ENCODE results near the gene MRPL43. TPM values are rescaled to one million over a fixed set of nuclear protein-coding genes. Genes with fewer than 3 reads are reported as not detected.
A peak's percentile ranks its signal among the peaks of the same experiment; 100 is the strongest.

Gene MRPL43
- total and polyA plus RNA-seq, 4 donors, result 30.5 to 76.0 (median 57.8) TPM

GRCh38 chr10:100998991-100999741, 11.9 kb upstream of the MRPL43 start:
- DNase-seq (ENCODE audit: low spot score), result peak; percentile 81
- Histone ChIP-seq H3K27ac (ENCODE audit: low read depth in 1 of 2, low read length in 2 of 2) (peak overlapping the region; percentile 94), H3K9me3 (ENCODE audit: control insufficient read depth in 4 of 4, low read length in 3 of 4) (no peaks in the 10 kb centered on the region), H3K9ac (ENCODE audit: low read depth in 1 of 2, low read length in 2 of 2) (peak overlapping the region; percentile 54 to 57), H3K36me3 (ENCODE audit: control insufficient read depth in 4 of 4, insufficient read depth in 3 of 4, low read depth in 1 of 4, low read length in 3 of 4) (peaks cover 0 to 3% (median under 1%) of the 10 kb centered on the region in 4 donors), H3K4me3 (ENCODE audit: low read depth in 1 of 3, low read length in 3 of 3) (peak overlapping the region; percentile 56 to 71 (median 68)), H3K4me1 (ENCODE audit: control insufficient read depth in 4 of 4, insufficient read depth in 4 of 4, low read length in 3 of 4) (peaks cover 0 to 30% (median 17%) of the 10 kb centered on the region in 4 donors), H3K27me3 (ENCODE audit: control insufficient read depth in 4 of 4, insufficient read depth in 4 of 4, low read length in 3 of 4) (no peaks in the 10 kb centered on the region)
- WGBS, result under 1% methylated on average over 83 of the region's 83 CpGs
- peak; percentile 38 to 63 for TF ChIP-seq RAD21 (IDR thresholded peaks at IDR 0.05)
- TF ChIP-seq CTCF (IDR thresholded peaks at IDR 0.05; ENCODE audit: low read depth, low read length, missing input control), result peak; percentile 74
- no peak for TF ChIP-seq ATF3 (IDR thresholded peaks at IDR 0.05)

- Histone ChIP-seq H3K4me1 (ENCODE audit: control insufficient read depth in 4 of 4, insufficient read depth in 4 of 4, low read length in 3 of 4) (peaks cover 0 to 30% (median 17%) of the 10 kb centered on the region in 4 donors), H3K27me3 (ENCODE audit: control insufficient read depth in 4 of 4, insufficient read depth in 4 of 4, low read length in 3 of 4) (no peaks in the 10 kb centered on the region), H3K4me3 (ENCODE audit: low read depth in 1 of 3, low read length in 3 of 3) (peak overlapping the region; percentile 68 to 81 (median 75)), H3K9ac (ENCODE audit: low read depth in 1 of 2, low read length in 2 of 2) (peak overlapping the region; percentile 36 to 57), H3K27ac (ENCODE audit: low read depth in 1 of 2, low read length in 2 of 2) (peak overlapping the region; percentile 94), H3K9me3 (ENCODE audit: control insufficient read depth in 4 of 4, low read length in 3 of 4) (no peaks in the 10 kb centered on the region), H3K36me3 (ENCODE audit: control insufficient read depth in 4 of 4, insufficient read depth in 3 of 4, low read depth in 1 of 4, low read length in 3 of 4) (peaks cover 0 to 5% (median under 1%) of the 10 kb centered on the region in 4 donors)
- peak; percentile 85 for DNase-seq (ENCODE audit: low spot score)
- TF ChIP-seq RXRA (IDR thresholded peaks at IDR 0.05) (peak in 1 of 2 donors; percentile 2), FOXA2 (IDR thresholded peaks at IDR 0.05) (no peak), REST (IDR thresholded peaks at IDR 0.05) (no peak), RAD21 (IDR thresholded peaks at IDR 0.05) (no peak), ZBTB33 (IDR thresholded peaks at IDR 0.05) (no peak), YY1 (IDR thresholded peaks at IDR 0.05) (no peak), ATF3 (IDR thresholded peaks at IDR 0.05) (no peak), HNF4G (IDR thresholded peaks at IDR 0.05) (no peak), GABPA (IDR thresholded peaks at IDR 0.05 in 1 of 2, conservative IDR thresholded peaks at IDR 0.05 in 1 of 2) (no peak), NR2F2 (IDR thresholded peaks at IDR 0.05) (peak; percentile 65), JUND (IDR thresholded peaks at IDR 0.05) (no peak), FOXA1 (IDR thresholded peaks at IDR 0.05) (no peak), EGR1 (IDR thresholded peaks at IDR 0.05; ENCODE audit: low read depth in 2 of 2) (no peak)
- 6% methylated on average over 25 of the region's 25 CpGs for WGBS
Observed at GRCh38 chr10:100998183-100998990, 11.1 kb upstream of the MRPL43 start.
